CD4-positive, alpha-beta T cell (primary cell): ENCODE data around the gene DNAJB12. TPM values are rescaled to one million over a fixed set of nuclear protein-coding genes. Genes with fewer than 3 reads are reported as not detected.
A peak's percentile ranks its signal among the peaks of the same experiment; 100 is the strongest.

Experiments
- ATAC-seq: fragments of 200-7000 bp; cut with Tn5 transposase; one replicate; pipeline ENCODE4 v1.10.0; 2022; ENCODE audit warnings: mild to moderate bottlenecking; ENCODE audit not compliant: poor library complexity
- CTCF ChIA-PET: fragments of 350-600 bp; sonication (Branson Sonifier 250); formaldehyde crosslinking; loops from one replicate; lab custom pipeline; 2021; ENCODE audit warnings: antibody characterized with exemption, inconsistent platforms; lab: Charles Lee
- POLR2A ChIA-PET: fragments of 350-600 bp; sonication (Branson Sonifier 250); formaldehyde crosslinking; loops from one replicate; lab custom pipeline; 2021; ENCODE audit warnings: antibody characterized with exemption, inconsistent platforms; lab: Charles Lee
- DNase-seq, 14 experiments: peaks; one replicate each; pipeline ENCODE4 v3.0.0-alpha.2; 2013 to 2020; ENCODE audit warnings: mixed read lengths in 2 of 14
- H3K27ac ChIP-seq, 2 donors: one replicate each; pipeline versions ENCODE4 v1.5.1 to v1.7.0; 2013; ENCODE audit warnings: low read length in 2 of 2, low read depth in 1 of 2, mild to moderate bottlenecking in 1 of 2
- H3K27me3 ChIP-seq, 2 experiments: 1 replicate in 1 of 2; 2 replicates in 1 of 2; pipeline versions ENCODE4 v1.6.1 to v1.7.0; 2013; ENCODE audit warnings: low read length in 2 of 2, control low read depth in 1 of 2, mild to moderate bottlenecking in 1 of 2, moderate library complexity in 1 of 2; ENCODE audit not compliant: insufficient read depth in 2 of 2, control insufficient read depth in 1 of 2
- H3K36me3 ChIP-seq: one replicate; pipeline ENCODE4 v1.6.1; 2013; ENCODE audit warnings: low read length, control low read depth; ENCODE audit not compliant: insufficient read depth
- H3K4me1 ChIP-seq: one replicate; pipeline ENCODE4 v1.6.1; 2013; ENCODE audit warnings: low read length, control low read depth; ENCODE audit not compliant: insufficient read depth
- H3K4me3 ChIP-seq: one replicate; pipeline ENCODE4 v1.5.1; 2013; ENCODE audit warnings: mild to moderate bottlenecking, low read length, moderate library complexity
- H3K9me3 ChIP-seq, 2 experiments: 1 replicate in 1 of 2; 2 replicates in 1 of 2; pipeline versions ENCODE4 v1.6.1 to v1.7.0; 2013; ENCODE audit warnings: low read length in 2 of 2, mild to moderate bottlenecking in 2 of 2, control low read depth in 1 of 2, moderate library complexity in 1 of 2; ENCODE audit not compliant: control insufficient read depth in 1 of 2, insufficient read depth in 1 of 2
- H3K27ac Mint-ChIP-seq: one replicate; pipeline ENCODE4 v1.8.0; 2020; ENCODE audit warnings: mixed read lengths
- H3K27me3 Mint-ChIP-seq: one replicate; pipeline ENCODE4 v1.8.0; 2021; ENCODE audit warnings: mixed read lengths
- H3K36me3 Mint-ChIP-seq: one replicate; pipeline ENCODE4 v1.8.0; 2021; ENCODE audit warnings: low read depth, mixed read lengths
- H3K4me1 Mint-ChIP-seq: one replicate; pipeline ENCODE4 v1.8.0; 2021; ENCODE audit warnings: low read depth, mixed read lengths
- H3K4me3 Mint-ChIP-seq: one replicate; pipeline ENCODE4 v1.8.0; 2020; ENCODE audit warnings: mild to moderate bottlenecking, mixed read lengths
- H3K9me3 Mint-ChIP-seq: one replicate; pipeline ENCODE4 v1.8.0; 2020; ENCODE audit warnings: mixed read lengths
- CTCF ChIP-seq: fragments of 200-600 bp; IDR thresholded peaks from one replicate; pipeline ENCODE4 v1.8.0; 2022; ENCODE audit warnings: antibody characterized with exemption, mild to moderate bottlenecking
- intact Hi-C, 2 experiments: fragments of 100-400 bp; cut with DNase I in 1 of 2; cut with micrococcal nuclease in 1 of 2; formaldehyde crosslinking; loops; one replicate each; pipeline versions ENCODE4 v1.15.1 to v1.9.0; 2023 to 2025; cut with DNase I, micrococcal nuclease
- total RNA-seq, 174 experiments: library from RNA in 2 of 174; stranded (reverse) in 2 of 174; gene quantifications; one replicate each; pipeline ENCODE4 v1.2.3 and lab custom pipeline; 2021 to 2026

The DNAJB12 gene
- total RNA-seq, 2 experiments from 2014 or later, result 25.2 to 27.0 TPM

GRCh38 chr10:72315054-72315453 is 39.7 kb downstream of the DNAJB12 start:
- peak in 1 of 14 experiments; percentile 12 for DNase-seq
- no peak overlapping the region for H3K4me3 ChIP-seq
- ChIA-PET CTCF (interaction anchor here (1.7 kb wide), 1 partner anchor 12 kb away, joined by 5 read pairs; no protein-coding TSS in a partner anchor), POLR2A (interaction anchor here (1.1 to 3.7 kb wide), 5 partner anchors 17 to 235 kb away, joined by 3 to 22 read pairs (median 3); no protein-coding TSS in a partner anchor)
- TF ChIP-seq CTCF, result no peak
- no peaks in the 10 kb centered on the region for H3K9me3 ChIP-seq
- no peaks in the 10 kb centered on the region for H3K36me3 Mint-ChIP-seq
- H3K4me1 ChIP-seq, result peaks cover 80% of the 10 kb centered on the region
- peaks cover 66% of the 10 kb centered on the region for H3K4me1 Mint-ChIP-seq
- no peak overlapping the region for H3K4me3 Mint-ChIP-seq
- no peaks in the 10 kb centered on the region for H3K9me3 Mint-ChIP-seq
- no peaks in the 10 kb centered on the region for H3K27me3 ChIP-seq
- H3K27me3 Mint-ChIP-seq, result no peaks in the 10 kb centered on the region
- intact Hi-C loops, result no loop called here
- ATAC-seq, result no peak
- H3K27ac Mint-ChIP-seq, result peak overlapping the region; percentile 91
- no peaks in the 10 kb centered on the region for H3K36me3 ChIP-seq
- no peak overlapping the region for H3K27ac ChIP-seq

GRCh38 chr10:72314263-72314662 is 40.5 kb downstream of the DNAJB12 start:
- H3K36me3 Mint-ChIP-seq, result no peaks in the 10 kb centered on the region
- ChIA-PET CTCF (interaction anchor here (1.7 kb wide), 1 partner anchor 12 kb away, joined by 5 read pairs; no protein-coding TSS in a partner anchor), POLR2A (interaction anchor here (1.2 to 2.7 kb wide), 2 partner anchors 17 to 18 kb away, joined by 3 to 10 read pairs; no protein-coding TSS in a partner anchor)
- Histone ChIP-seq H3K4me1 (peaks cover 82% of the 10 kb centered on the region), H3K9me3 (no peaks in the 10 kb centered on the region), H3K36me3 (no peaks in the 10 kb centered on the region), H3K27ac (no peak overlapping the region), H3K27me3 (no peaks in the 10 kb centered on the region), H3K4me3 (no peak overlapping the region)
- DNase-seq, result no peak
- H3K9me3 Mint-ChIP-seq, result no peaks in the 10 kb centered on the region
- H3K27me3 Mint-ChIP-seq, result no peaks in the 10 kb centered on the region
- no peak for TF ChIP-seq CTCF
- H3K4me1 Mint-ChIP-seq, result peaks cover 70% of the 10 kb centered on the region
- no peak for ATAC-seq
- no peak overlapping the region for H3K4me3 Mint-ChIP-seq
- intact Hi-C loops, result no loop called here
- peak overlapping the region; percentile 91 for H3K27ac Mint-ChIP-seq

GRCh38 chr10:72312865-72313391 is 41.8 kb downstream of the DNAJB12 start:
- no peak for TF ChIP-seq CTCF
- H3K4me1 Mint-ChIP-seq, result peaks cover 70% of the 10 kb centered on the region
- ChIA-PET CTCF (interaction anchor here (0.8 kb wide), 1 partner anchor 32 kb away, joined by 3 read pairs; no protein-coding TSS in a partner anchor), POLR2A (interaction anchor here (2.7 kb wide), 1 partner anchor 16 kb away, joined by 10 read pairs; no protein-coding TSS in a partner anchor)
- no peaks in the 10 kb centered on the region for H3K9me3 Mint-ChIP-seq
- no peak overlapping the region for H3K4me3 Mint-ChIP-seq
- no peaks in the 10 kb centered on the region for H3K36me3 Mint-ChIP-seq
- Histone ChIP-seq H3K27ac (no peak overlapping the region), H3K27me3 (no peaks in the 10 kb centered on the region), H3K9me3 (no peaks in the 10 kb centered on the region), H3K36me3 (no peaks in the 10 kb centered on the region), H3K4me3 (no peak overlapping the region), H3K4me1 (peaks cover 82% of the 10 kb centered on the region)
- intact Hi-C loops, result no loop called here
- ATAC-seq (no peak), DNase-seq (no peak)
- H3K27ac Mint-ChIP-seq, result no peak overlapping the region
- H3K27me3 Mint-ChIP-seq, result no peaks in the 10 kb centered on the region
